LoVo (cell line): ENCODE data around the gene DHTKD1.
A peak's percentile ranks its signal among the peaks of the same experiment; 100 is the strongest.
"Not testable (repeated sequence)": the region's sequence is repeated elsewhere in the genome, so short reads cannot be mapped to it uniquely, and the experiment has no call there.

ENCODE experiments used
- DNase-seq: peaks from one replicate; pipeline ENCODE4 v3.0.0-alpha.2; 2016; ENCODE audit warnings: low spot score

Gene DHTKD1

DNA sequence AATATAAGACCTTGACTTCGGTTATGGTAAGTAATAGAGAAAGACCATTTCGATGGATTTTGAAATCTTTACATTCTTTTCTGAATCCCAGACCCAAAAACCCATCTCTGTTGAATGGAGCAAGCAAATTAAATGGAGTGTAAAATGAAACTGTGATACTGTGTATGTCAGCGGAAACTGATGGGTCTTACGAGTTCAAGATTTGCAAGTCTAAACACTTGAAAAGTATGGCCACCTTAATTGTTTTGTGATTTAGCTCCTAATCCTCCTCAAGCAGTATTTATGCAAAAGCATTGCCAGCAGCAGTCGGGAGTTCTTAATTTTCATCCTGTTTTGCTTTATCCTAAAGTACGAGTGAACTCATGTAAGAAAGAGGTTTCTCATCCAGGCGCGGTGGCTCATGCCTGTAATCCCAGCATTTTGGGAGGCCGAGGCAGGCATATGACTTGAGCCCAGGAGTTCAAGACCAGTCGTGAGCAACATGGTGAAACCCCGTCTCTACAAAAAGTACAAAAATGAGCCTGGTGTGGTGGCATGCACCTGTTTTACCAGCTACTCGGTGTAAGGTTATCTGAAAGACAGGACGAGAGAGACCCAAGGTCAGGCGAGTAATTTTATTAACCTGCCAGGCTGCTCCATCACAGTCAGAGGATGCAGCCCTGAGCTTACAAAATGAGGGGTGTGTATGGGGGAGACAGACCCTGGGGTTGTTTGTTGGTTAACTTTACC, 5.8 kb upstream of the DHTKD1 start:
- no peak for DNase-seq

DNA sequence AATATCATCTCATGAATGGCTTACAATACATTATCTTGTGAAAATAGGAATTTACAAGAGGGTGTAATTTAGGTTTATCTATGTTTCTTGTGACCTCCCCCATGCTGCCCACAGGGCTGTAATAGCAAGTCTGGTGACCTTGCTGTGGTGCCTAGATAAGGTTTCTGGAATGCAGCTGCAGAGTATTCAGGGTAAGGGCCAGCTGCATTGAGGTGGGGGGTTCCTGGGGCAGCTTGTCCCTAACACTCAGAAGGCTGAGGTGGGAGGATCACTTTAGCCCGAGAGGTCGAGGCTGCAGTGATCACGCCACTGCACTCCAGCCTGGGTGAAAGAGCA, 5.3 kb upstream of the DHTKD1 start:
- DNase-seq: no peak

DNA sequence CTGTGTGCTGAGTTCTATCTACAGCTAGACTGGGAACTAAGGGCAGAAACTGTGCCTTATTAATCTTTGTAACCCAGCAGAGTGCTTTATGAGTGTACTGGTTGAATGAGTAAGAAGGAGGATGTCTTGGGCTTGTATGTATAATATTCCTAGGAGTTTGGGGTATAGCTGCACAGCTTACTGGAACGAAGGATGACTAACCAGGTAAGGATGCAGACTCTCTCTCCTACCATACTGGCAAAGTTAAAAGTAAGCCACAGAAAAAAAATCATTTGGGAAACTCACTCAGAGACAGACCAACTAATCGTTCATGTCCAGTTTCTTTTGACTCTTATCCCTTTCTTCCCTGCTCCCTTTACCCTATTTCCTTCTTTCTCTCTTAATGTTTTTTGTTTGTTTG, 1.4 kb upstream of the DHTKD1 start:
- DNase-seq: no peak

DNA sequence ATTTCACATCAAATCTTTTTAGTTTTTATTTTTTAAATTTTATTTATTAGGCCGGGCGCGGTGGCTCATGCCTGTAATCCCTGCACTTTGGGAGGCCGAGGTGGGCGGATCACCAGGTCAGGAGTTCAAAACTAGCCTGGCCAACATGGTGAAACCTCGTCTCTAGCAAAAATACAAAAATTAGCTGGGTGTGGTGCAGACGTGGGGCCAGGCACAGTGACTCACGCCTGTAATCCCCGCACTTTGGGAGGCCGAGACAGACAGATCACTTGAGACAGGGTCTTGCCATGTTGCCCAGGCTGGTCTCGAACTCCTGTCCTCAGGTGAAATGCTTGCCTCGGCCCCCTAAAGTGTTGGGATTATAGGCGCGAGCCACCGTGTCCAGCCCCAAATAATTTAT, 2.7 kb downstream of the DHTKD1 start:
- DNase-seq: not testable (repeated sequence)

DNA sequence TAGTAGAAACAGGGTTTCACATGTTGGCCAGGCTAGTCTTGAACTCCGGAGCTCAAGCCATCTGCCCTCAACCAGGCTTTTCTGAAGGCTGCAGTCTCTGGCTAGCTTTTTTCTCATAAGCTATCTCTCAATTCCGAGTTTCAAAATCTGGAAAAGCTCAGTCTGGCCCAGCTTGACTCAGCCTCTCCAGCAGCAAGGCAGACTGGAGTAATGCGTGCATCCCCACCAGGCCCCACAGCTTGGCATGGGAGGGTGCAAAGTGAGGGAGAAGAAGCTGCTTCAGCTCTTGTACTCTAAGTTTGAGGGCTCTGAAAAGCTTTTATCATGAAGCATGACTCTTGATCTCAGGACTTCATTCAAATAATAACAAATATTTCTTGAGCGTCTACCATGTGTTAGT, 4.8 kb downstream of the DHTKD1 start:
- no peak for DNase-seq

DNA sequence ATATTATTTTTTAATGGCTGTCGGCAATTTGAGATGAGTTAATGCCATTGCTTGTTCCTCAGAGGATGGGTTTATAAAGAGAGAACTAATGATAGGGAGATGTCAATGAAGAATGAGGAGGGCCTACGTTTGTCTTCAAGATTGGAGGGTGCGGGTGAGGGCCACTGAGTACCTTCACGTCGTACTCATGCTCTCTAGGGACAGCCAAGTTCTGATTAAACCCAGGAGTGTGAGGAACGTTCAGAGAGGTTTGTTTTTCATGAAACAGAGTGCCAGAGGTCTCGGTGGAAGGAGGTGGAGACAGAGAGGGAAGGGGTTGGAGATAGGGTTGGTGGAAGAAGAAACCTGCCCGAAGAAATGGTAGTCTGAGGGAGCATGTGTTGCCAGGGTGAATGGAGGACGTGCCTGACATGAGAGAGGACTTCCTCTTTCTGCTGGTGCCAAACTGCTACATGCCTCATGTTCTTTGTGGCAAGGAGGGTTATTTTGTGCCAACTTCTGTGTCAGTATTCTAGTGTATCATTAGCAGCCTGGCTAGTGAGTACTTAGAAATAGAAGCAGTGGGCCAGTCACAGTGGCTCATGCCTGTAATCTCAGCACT, 8.9 kb downstream of the DHTKD1 start:
- no peak for DNase-seq

DNA sequence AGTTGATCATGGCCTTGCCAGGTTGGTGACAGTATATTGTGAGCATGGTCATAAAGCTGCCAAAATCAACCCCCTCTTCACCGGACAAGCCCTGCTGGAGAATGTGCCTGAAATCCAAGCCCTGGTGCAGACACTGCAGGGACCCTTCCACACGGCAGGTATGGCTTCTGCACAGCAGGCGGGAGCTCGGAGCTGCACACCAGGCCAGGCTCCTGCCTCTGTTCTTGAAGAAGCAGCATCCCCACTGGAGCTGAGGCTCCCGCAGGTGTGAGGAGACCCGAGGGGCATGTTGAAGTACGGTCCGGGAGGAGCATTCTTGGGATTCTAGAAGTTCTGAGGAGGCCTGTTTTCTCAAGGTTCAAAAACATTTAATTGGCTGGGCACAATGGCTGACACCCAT, 12.7 kb downstream of the DHTKD1 start:
- no peak for DNase-seq

DNA sequence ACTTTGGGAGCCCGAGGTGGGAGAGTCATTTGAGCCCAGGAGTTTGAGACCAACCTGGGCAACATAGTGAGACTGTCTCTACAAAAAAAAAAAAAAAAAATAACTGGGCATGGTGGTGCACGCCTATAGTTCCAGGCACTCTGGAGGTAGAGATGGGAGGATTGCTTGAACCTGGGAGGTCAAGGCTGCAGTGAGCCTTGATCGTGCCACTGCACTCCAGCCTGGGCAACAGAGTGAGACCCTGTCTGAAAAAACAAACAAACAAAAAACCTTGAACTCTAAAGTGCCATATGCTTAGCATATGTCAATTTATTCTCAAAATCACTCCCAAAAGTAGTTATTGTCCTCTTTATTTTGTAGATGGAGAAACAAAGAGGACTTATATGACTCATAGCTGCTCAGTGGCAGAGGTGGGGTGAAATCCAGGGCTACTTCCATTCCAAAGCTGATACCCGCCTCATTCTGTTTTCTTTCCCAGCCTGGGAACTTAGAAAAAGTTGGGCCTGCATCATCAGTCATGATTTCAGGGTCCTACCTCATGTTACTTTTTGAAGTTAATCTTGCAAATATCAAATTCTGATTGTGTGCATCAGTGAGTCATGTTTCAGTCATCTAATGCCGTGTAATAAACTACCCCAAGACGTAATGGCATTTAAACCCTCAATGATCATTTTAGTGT, 13.3 kb downstream of the DHTKD1 start:
- DNase-seq: no peak

DNA sequence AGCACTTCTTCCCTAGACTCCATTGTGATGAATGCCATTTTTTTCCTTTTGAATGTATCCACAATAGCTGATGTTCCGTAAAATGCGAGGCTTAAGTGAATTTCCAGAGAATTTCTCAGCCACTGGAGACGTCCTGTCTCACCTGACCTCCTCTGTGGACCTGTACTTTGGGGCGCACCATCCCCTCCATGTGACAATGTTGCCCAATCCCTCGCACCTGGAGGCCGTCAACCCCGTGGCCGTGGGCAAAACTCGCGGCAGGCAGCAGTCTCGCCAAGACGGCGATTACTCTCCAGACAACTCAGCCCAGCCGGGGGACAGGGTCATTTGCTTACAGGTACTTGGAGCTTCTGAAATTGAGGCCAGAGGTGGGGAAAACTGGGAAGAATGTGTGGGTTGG, 20.2 kb downstream of the DHTKD1 start:
- DNase-seq: no peak

DNA sequence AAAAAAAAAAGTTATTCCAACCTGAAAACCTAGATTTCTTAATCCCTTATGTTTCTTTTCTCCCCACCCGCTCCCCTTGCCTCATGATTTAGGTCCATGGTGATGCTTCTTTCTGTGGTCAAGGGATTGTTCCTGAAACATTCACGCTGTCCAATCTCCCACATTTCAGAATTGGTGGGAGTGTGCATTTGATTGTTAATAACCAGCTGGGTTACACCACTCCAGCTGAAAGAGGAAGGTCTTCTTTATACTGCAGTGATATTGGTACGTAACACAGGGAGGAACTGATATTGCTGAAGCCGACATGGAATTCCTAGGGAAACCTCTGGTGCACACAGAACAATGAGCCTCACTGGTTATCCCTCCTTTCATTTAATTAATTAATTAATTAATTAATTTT, 22.7 kb downstream of the DHTKD1 start:
- DNase-seq: no peak

DNA sequence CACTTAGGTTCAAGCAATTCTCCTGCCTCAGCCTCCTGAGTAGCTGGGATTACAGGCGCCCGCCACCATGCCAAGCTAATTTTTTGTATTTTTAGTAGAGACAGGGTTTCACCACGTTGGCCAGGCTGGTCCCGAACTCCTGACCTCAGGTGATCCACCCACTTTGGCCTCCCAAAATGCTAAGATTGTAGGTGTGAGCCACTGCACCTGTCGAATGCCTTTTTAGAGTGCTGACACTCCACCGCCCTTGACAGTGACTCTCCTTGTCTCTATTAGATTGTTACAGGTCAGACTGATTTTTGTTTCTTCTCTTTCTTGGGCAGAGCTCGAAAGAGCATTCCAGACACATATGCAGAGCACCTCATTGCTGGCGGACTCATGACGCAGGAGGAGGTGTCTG, 28.6 kb downstream of the DHTKD1 start:
- DNase-seq: not testable (repeated sequence)

DNA sequence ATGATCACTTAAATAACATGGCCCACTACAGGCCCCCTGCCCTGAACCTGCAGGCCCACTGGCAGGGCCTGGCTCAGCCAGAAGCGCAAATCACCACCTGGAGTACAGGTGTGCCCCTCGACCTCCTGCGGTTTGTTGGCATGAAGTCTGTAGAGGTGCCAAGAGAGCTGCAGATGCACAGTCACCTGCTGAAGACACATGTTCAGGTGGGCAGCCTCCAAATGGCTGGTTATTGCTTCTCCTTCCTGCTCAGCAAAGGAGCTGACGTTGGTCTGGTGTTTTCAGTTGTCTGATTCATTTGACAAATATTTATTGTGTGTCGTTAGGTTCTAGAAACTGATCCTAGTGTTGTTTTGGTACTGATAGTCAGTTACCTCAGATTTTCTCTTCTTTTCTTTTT, 29.0 kb downstream of the DHTKD1 start:
- DNase-seq: peak; percentile 32

DNA sequence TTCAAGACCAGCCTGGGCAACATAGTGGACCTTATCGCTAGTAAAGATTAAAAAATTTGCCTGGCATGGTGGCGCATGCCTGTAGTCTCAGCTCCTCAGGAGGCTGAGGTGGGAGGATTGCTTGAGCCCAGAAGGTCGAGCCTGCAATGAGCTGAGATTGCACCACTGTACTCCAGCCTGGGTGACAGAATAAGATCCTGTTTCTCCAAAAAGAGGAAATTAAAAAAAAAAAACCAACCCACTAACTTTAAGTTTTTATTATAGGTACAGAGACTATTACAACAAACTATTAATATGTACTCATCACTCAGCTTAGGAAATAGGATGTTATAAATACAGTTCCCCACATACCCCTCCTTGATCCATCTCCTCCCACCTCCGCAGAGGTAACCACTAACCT, 30.2 kb downstream of the DHTKD1 start:
- no peak for DNase-seq

DNA sequence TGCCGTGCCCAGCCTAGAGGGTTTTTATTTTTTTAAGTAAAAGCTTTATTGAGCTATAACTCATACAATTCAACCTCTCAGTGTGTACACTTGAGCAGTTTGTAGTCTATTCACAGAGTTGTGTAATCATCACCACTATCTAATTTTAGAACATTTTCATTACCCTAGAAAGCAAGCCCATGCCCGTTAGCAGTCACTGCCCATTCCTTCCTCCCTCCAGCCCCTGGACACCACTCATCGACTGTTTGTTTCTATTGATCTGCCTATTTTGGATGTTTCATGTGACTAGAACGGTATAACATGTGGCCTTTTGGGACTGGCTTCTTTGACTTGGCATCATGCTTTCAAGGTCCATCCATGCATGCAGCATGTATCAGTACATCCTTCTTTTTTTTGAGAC, 35.0 kb downstream of the DHTKD1 start:
- DNase-seq: no peak

DNA sequence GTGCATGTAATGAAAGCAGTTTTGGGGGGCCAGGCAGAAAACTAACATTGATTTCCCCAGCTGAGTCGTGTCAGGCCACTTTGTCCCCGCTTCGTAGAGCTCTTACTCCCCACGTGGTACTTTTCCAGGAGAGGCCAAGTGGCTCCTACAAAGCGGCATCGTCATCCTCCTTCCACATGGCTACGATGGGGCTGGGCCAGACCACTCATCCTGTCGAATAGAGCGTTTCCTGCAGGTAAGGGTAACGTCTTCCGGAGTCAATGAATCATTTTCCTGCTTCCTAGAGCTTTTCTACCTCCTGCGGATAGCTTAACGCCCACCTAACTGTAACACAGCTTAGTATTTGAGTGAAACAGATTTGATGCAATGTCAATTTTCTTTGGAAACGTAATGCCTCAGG, 39.0 kb downstream of the DHTKD1 start:
- DNase-seq: no peak

DNA sequence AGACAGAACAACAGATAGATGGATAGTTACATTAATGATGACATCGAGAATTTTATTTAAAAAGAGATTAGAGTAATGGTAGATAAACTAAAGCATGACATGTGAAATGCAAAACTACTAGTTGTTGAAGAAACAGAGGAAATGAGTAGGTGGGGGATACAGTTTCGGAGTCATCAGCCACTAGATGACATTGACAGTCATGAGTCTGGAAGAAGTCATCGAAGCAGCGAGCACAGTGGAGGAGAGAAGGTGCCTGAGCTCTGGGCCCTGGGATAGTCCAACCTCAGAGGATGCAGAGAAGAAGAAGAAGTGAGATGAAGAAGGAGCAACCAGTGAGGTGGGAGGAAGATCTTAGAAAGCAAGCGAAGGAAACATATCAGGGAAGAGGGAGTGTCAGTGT, 40.5 kb downstream of the DHTKD1 start:
- no peak for DNase-seq

DNA sequence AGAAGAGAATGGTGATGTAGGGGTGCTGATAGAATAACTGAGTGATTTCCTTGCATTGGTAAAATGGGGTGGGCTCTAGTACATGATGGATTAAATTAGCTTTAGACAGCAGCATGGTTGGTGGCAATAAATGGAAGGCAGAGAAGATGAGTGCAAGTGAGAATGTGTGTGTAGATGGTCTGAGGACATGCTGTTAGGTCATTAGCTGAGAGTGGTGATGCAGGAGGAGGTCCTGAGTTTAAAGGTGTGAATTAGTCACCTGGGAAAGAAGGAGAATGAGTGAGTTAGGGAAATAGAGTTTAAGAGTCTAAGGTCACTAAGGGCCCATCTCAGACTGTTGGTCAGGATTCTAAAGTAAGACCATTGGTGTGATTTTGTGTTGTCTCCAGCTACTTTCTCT, 42.8 kb downstream of the DHTKD1 start:
- no peak for DNase-seq

DNA sequence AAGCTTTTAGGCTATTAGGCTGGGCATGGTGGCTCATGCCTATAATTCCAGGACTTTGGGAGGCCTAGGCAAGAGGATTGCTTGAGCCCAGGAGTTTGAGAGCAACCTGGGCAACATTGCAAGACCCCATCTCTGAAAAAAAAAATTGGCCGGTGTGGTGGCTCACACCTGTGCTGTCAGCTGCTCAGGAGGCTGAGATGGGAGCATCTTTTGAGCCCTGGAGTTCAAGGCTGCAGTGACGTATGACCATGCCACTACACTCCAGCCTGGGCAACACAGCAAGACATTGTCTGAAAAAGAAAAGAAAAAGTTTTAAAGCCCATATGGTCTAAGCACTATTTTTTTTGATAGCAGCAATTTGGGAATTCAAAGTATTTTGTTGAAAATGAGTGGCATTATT, 44.9 kb downstream of the DHTKD1 start:
- DNase-seq: no peak

DNA sequence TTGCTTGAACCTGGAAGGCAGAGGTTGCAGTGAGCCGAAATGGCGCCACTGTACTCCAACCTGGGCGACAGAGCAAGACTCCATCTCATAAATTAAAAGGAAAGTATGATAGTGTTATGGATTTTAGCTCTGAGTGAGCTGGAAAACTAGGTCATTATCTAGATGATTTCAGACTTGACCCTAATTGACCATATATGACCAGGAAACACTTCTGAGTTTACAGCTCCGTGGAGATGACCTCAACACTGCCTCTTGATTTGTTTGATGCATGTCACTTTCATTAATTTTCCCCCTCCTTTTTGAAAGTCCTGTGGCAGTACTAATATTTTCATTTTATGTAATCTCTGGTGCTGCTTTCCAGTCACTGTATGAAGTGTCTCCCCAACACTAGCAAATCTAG, 52.9 kb downstream of the DHTKD1 start:
- DNase-seq: no peak

DNA sequence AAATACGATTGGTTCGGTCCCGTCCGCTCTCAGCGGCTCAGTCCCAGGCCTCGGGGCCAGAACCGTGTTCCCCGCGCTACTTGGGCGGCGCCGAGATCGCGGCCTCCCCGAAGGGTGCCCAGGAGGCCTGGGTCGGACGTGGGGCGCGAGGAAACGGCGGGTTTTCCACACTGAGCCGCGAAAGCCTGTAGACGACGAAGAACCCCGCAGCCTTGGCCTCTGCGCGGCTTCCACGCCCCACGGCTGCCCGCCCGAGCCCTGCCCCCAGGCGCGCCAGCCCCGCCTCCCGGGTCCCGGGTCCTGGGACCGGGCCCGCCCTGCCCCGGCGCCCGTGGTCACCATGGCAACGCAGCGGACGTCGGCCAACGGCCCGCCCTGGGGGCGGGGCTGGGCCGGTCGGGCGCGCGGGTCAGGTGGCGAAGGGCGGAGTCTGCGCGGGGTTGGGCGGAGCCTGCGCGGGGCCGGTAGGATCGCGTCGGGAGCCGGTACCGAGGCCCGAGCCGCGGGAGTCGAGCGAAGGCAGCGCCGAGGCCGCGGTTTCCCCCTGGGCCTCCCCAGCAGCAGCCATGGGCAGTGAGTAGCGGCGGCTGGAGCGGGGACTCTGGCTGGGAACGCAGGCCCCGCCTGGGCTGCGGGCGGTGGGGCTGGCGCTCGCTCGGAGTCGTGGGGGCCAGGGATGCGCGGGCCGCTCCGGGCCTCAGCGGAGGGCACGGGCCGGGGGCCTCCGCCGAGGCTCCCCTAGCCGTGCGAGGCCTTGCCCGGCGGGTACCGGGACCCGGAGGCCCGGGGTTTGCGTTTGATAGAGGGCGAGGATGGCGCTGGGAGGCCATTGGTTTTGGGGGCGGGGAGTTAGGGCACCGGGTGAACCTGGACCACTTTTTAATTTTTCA, 60.7 kb downstream of the DHTKD1 start, which contains the start of gene SEC61A2:
Gene SEC61A2, plus strand, starts transcription at position 456 of the 890 bp plus-strand sequence. Its CDS starts 111 bp downstream, at position 567.
- peak; percentile 95 for DNase-seq

DNA sequence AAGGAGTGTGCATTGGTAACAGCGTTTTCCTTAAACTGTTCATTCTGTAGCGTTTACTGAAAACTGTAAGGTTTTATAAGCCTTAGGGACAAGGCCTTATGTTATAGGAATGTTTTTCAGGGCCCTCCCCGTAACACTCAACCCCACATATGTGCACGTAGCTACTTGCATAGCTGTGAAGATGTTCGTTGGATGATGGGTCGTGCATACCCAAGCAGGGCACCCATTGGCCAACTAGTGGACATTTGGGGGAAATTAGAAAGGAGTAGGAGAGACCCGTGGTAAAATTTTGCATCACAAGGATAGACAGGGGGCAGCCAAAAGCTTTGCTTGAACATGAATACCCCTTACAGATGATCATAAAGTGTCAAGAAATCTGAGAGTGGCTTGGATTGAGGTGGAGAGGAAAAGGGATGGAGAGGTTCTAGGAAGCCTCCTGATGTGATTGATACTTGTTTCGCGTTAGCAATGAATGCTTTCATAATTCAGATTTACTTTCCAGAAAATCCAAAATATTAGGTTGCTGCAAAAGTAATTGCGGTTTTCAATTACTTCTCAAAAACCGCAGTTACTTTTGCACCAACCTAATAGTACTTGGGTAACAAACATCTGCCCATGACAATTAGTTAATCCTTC, 61.6 kb downstream of the DHTKD1 start:
- DNase-seq: peak; percentile 54

DNA sequence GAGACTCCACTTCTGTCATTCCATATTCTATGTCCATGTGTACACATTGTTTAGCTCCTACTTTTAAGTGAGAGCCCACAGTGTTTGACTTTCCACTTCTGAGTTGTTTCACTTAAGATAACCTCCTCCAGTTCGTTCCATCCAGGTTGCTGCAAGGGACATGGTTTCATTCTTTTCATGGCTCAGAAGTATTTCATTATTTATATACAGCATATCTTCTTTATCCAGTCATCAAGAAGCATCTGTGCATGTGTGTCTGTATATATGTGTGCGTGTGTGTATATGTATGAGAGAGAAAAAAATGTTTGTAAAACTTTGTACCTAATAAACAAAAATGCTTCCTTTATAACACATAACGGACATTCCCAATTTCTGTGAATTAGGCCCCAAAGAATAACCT, 66.9 kb downstream of the DHTKD1 start:
- DNase-seq: no peak
